Fibroblast of villous mesenchyme (primary cell): ENCODE data around the gene GAL3ST3. TPM values are rescaled to one million over a fixed set of nuclear protein-coding genes. Genes with fewer than 3 reads are reported as not detected.

ENCODE experiments used
- DNase-seq: peaks from one replicate; pipeline ENCODE4 v3.0.0-alpha.2; 2010; ENCODE audit warnings: low read depth
- H3K4me3 ChIP-seq: 2 replicates; pipeline ENCODE4 v1.5.1; 2011; ENCODE audit warnings: low read depth, mild to moderate bottlenecking, low read length
- CTCF ChIP-seq: IDR thresholded peaks from 2 replicates; pipeline ENCODE4 v1.5.1; 2012; ENCODE audit warnings: low read depth, mild to moderate bottlenecking, low read length; ENCODE audit not compliant: insufficient read depth
- total RNA-seq: library from RNA; depleted of rRNA; stranded (reverse); fragments of >200 nt; gene quantifications from 2 replicates; pipeline ENCODE4 v1.2.3, GENCODE V29; 2012

The GAL3ST3 gene
- total RNA-seq, 1 donor, result not detected

GRCh38 chr11:66075273-66075672 lies 26.3 kb upstream of the GAL3ST3 start:
- no peak overlapping the region for H3K4me3 ChIP-seq
- DNase-seq, result no peak
- TF ChIP-seq CTCF, result no peak

- TF ChIP-seq CTCF, result no peak
- H3K4me3 ChIP-seq, result no peak overlapping the region
- DNase-seq, result no peak
Observed at GRCh38 chr11:66073669-66074068, 24.7 kb upstream of the GAL3ST3 start.

GRCh38 chr11:66072518-66072917 lies 23.6 kb upstream of the GAL3ST3 start:
- TF ChIP-seq CTCF, result no peak
- peak overlapping the region; percentile 35 for H3K4me3 ChIP-seq
- DNase-seq, result no peak

- peak overlapping the region; percentile 62 for H3K4me3 ChIP-seq
- no peak for DNase-seq
- no peak for TF ChIP-seq CTCF
Observed at GRCh38 chr11:66072081-66072480, 23.1 kb upstream of the GAL3ST3 start.

- TF ChIP-seq CTCF, result no peak
- peak overlapping the region; percentile 62 for H3K4me3 ChIP-seq
- no peak for DNase-seq
Observed at GRCh38 chr11:66071381-66071801, 22.4 kb upstream of the GAL3ST3 start.

- no peak for TF ChIP-seq CTCF
- peak; percentile 64 for DNase-seq
- peak overlapping the region; percentile 62 for H3K4me3 ChIP-seq
Observed at GRCh38 chr11:66070604-66071380, 21.8 kb upstream of the GAL3ST3 start.
